ENCODE measurements around the gene SRGAP2B. TPM values are rescaled to one million over a fixed set of nuclear protein-coding genes. Genes with fewer than 3 reads are reported as not detected.
"Not testable (repeated sequence)": the region's sequence is repeated elsewhere in the genome, so short reads cannot be mapped to it uniquely, and the experiment has no call there.

The SRGAP2B gene
- total and polyA plus RNA-seq, 4 donors = 2.4 to 14.3 (median 6.2) TPM

DNA sequence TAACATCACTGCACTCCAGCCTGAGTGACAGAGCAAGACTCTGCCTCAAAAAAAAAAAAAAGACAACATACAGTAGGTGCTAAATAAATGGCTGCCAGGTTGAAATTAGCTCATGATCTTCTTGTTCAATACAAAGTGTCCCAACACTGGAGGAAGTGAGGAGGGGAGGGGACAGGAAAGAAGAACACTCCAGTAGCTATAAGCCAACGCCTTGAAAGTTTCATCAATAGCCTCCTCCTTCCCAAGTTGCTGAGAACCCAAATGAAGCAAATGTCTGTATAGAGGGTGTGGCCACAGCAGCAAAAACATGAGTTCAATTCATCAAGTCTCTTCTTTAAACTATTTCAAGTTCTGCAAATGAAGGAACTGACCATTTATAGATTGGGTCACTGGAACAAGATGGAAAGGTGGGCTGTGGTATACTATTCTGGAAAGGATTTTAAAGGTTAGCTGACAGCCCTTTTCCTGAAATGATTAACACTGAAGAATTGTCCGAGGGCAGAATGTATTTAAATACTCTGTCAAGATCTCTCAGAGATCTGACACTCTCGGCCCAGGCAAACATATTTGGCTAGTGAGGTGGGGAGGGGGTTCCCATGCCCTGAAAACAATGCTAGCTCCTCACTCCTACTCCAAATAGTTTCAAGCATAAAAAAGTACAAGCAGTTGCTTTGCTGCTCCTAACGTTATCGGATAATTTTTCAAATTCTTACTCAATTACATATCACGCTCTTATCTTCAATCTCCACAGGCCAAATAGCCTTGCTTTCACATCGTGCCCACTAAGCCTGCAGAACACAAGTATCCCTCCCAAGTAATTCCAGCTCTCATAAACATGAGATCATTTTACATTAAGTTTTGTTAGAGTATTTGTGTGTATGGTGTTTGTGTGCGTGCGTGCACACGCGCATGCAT lies 17.0 kb downstream of the SRGAP2B start:
- not testable (repeated sequence) for DNase-seq (ENCODE audit: low spot score); H3K4me1 ChIP-seq (ENCODE audit: control insufficient read depth in 4 of 4, insufficient read depth in 4 of 4, low read length in 3 of 4); H3K27ac ChIP-seq (ENCODE audit: low read depth in 1 of 2, low read length in 2 of 2); H3K9ac ChIP-seq (ENCODE audit: low read depth in 1 of 2, low read length in 2 of 2); H3K27me3 ChIP-seq (ENCODE audit: control insufficient read depth in 4 of 4, insufficient read depth in 4 of 4, low read length in 3 of 4); H3K9me3 ChIP-seq (ENCODE audit: control insufficient read depth in 4 of 4, low read length in 3 of 4); H3K36me3 ChIP-seq (ENCODE audit: control insufficient read depth in 4 of 4, insufficient read depth in 3 of 4, low read depth in 1 of 4, low read length in 3 of 4); H3K4me3 ChIP-seq (ENCODE audit: low read depth in 1 of 3, low read length in 3 of 3)
- no CpG with 5 or more reads among the region's 11 CpGs for WGBS

GRCh38 chr1:145076877-145077276 lies 18.3 kb downstream of the SRGAP2B start:
- not testable (repeated sequence) for H3K4me3 ChIP-seq (ENCODE audit: low read depth in 1 of 3, low read length in 3 of 3); H3K9me3 ChIP-seq (ENCODE audit: control insufficient read depth in 4 of 4, low read length in 3 of 4); H3K4me1 ChIP-seq (ENCODE audit: control insufficient read depth in 4 of 4, insufficient read depth in 4 of 4, low read length in 3 of 4); H3K27me3 ChIP-seq (ENCODE audit: control insufficient read depth in 4 of 4, insufficient read depth in 4 of 4, low read length in 3 of 4); DNase-seq (ENCODE audit: low spot score); H3K27ac ChIP-seq (ENCODE audit: low read depth in 1 of 2, low read length in 2 of 2); H3K9ac ChIP-seq (ENCODE audit: low read depth in 1 of 2, low read length in 2 of 2); H3K36me3 ChIP-seq (ENCODE audit: control insufficient read depth in 4 of 4, insufficient read depth in 3 of 4, low read depth in 1 of 4, low read length in 3 of 4)
- WGBS = no CpG with 5 or more reads among the region's 3 CpGs

DNA sequence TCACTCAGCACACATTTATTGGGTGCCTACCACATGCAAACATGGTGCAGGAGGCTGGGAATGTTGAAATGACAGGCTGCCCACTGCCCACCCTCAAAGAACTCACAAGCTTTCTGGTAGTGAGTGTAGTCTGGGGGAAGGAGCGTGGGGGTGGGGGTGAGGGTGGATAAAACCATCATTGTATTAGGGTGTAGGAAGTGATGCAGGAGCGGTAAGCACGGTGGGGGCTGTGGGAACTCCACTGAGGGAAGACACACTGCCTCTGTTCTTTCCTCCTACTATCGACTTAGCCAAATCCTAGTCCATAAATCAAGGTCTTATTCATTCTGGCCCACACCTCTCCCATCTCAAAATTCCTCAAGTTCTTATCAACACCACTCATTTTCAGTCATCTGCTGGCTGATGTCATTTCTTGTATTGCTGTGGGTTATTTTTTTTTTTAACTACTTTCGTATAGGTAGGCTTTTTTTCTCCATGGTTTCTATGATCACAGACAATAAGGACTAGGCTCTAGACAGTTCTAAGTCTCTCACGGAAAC lies 21.0 kb downstream of the SRGAP2B start:
- not testable (repeated sequence) for H3K9me3 ChIP-seq (ENCODE audit: control insufficient read depth in 4 of 4, low read length in 3 of 4); H3K27me3 ChIP-seq (ENCODE audit: control insufficient read depth in 4 of 4, insufficient read depth in 4 of 4, low read length in 3 of 4); H3K4me3 ChIP-seq (ENCODE audit: low read depth in 1 of 3, low read length in 3 of 3); H3K4me1 ChIP-seq (ENCODE audit: control insufficient read depth in 4 of 4, insufficient read depth in 4 of 4, low read length in 3 of 4); H3K27ac ChIP-seq (ENCODE audit: low read depth in 1 of 2, low read length in 2 of 2); DNase-seq (ENCODE audit: low spot score); H3K9ac ChIP-seq (ENCODE audit: low read depth in 1 of 2, low read length in 2 of 2); H3K36me3 ChIP-seq (ENCODE audit: control insufficient read depth in 4 of 4, insufficient read depth in 3 of 4, low read depth in 1 of 4, low read length in 3 of 4)
- 92% methylated on average over 3 of the region's 6 CpGs for WGBS

DNA sequence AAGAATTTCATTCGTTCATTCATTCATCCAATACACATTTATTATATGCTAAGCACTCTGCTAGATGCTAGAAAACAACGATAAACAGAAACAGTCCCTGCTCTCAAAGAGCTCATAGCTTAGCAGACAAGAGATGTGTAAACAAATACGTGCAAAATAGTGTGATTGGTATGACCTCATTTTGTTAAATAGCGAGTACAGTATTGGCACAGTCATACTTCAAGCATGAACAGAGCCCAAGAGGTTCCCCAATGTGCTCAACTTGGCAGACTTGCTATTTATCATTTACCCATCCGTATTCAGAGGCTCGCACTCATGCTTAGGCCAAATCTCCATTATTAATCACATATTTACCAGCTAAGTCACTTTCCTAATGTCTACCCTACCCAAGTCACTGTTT lies 23.6 kb downstream of the SRGAP2B start:
- H3K9ac ChIP-seq (ENCODE audit: low read depth in 1 of 2, low read length in 2 of 2); H3K9me3 ChIP-seq (ENCODE audit: control insufficient read depth in 4 of 4, low read length in 3 of 4); H3K27ac ChIP-seq (ENCODE audit: low read depth in 1 of 2, low read length in 2 of 2); H3K4me1 ChIP-seq (ENCODE audit: control insufficient read depth in 4 of 4, insufficient read depth in 4 of 4, low read length in 3 of 4); H3K4me3 ChIP-seq (ENCODE audit: low read depth in 1 of 3, low read length in 3 of 3); DNase-seq (ENCODE audit: low spot score); H3K36me3 ChIP-seq (ENCODE audit: control insufficient read depth in 4 of 4, insufficient read depth in 3 of 4, low read depth in 1 of 4, low read length in 3 of 4); H3K27me3 ChIP-seq (ENCODE audit: control insufficient read depth in 4 of 4, insufficient read depth in 4 of 4, low read length in 3 of 4): not testable (repeated sequence)
- 100% methylated on average over 1 of the region's 6 CpGs for WGBS

GRCh38 chr1:145066486-145066885 lies 28.6 kb downstream of the SRGAP2B start:
- WGBS = no CpG with 5 or more reads among the region's 10 CpGs
- H3K27me3 ChIP-seq (ENCODE audit: control insufficient read depth in 4 of 4, insufficient read depth in 4 of 4, low read length in 3 of 4); H3K27ac ChIP-seq (ENCODE audit: low read depth in 1 of 2, low read length in 2 of 2); H3K4me3 ChIP-seq (ENCODE audit: low read depth in 1 of 3, low read length in 3 of 3); H3K4me1 ChIP-seq (ENCODE audit: control insufficient read depth in 4 of 4, insufficient read depth in 4 of 4, low read length in 3 of 4); H3K36me3 ChIP-seq (ENCODE audit: control insufficient read depth in 4 of 4, insufficient read depth in 3 of 4, low read depth in 1 of 4, low read length in 3 of 4); DNase-seq (ENCODE audit: low spot score); H3K9ac ChIP-seq (ENCODE audit: low read depth in 1 of 2, low read length in 2 of 2); H3K9me3 ChIP-seq (ENCODE audit: control insufficient read depth in 4 of 4, low read length in 3 of 4): not testable (repeated sequence)

GRCh38 chr1:145065194-145065826 lies 29.8 kb downstream of the SRGAP2B start:
- DNase-seq (ENCODE audit: low spot score); H3K9me3 ChIP-seq (ENCODE audit: control insufficient read depth in 4 of 4, low read length in 3 of 4); H3K36me3 ChIP-seq (ENCODE audit: control insufficient read depth in 4 of 4, insufficient read depth in 3 of 4, low read depth in 1 of 4, low read length in 3 of 4); H3K4me3 ChIP-seq (ENCODE audit: low read depth in 1 of 3, low read length in 3 of 3); H3K9ac ChIP-seq (ENCODE audit: low read depth in 1 of 2, low read length in 2 of 2); H3K4me1 ChIP-seq (ENCODE audit: control insufficient read depth in 4 of 4, insufficient read depth in 4 of 4, low read length in 3 of 4); H3K27me3 ChIP-seq (ENCODE audit: control insufficient read depth in 4 of 4, insufficient read depth in 4 of 4, low read length in 3 of 4); H3K27ac ChIP-seq (ENCODE audit: low read depth in 1 of 2, low read length in 2 of 2): not testable (repeated sequence)
- WGBS = 69% methylated on average over 2 of the region's 5 CpGs

GRCh38 chr1:145063941-145064648 lies 31.0 kb downstream of the SRGAP2B start:
- H3K27ac ChIP-seq (ENCODE audit: low read depth in 1 of 2, low read length in 2 of 2); H3K9ac ChIP-seq (ENCODE audit: low read depth in 1 of 2, low read length in 2 of 2); H3K4me1 ChIP-seq (ENCODE audit: control insufficient read depth in 4 of 4, insufficient read depth in 4 of 4, low read length in 3 of 4); H3K9me3 ChIP-seq (ENCODE audit: control insufficient read depth in 4 of 4, low read length in 3 of 4); H3K27me3 ChIP-seq (ENCODE audit: control insufficient read depth in 4 of 4, insufficient read depth in 4 of 4, low read length in 3 of 4); H3K4me3 ChIP-seq (ENCODE audit: low read depth in 1 of 3, low read length in 3 of 3); H3K36me3 ChIP-seq (ENCODE audit: control insufficient read depth in 4 of 4, insufficient read depth in 3 of 4, low read depth in 1 of 4, low read length in 3 of 4): not testable (repeated sequence)
- no CpG with 5 or more reads among the region's 2 CpGs for WGBS
- DNase-seq (ENCODE audit: low spot score) = peak; percentile 2

GRCh38 chr1:145063285-145063684 lies 31.8 kb downstream of the SRGAP2B start:
- H3K27me3 ChIP-seq (ENCODE audit: control insufficient read depth in 4 of 4, insufficient read depth in 4 of 4, low read length in 3 of 4); DNase-seq (ENCODE audit: low spot score); H3K9me3 ChIP-seq (ENCODE audit: control insufficient read depth in 4 of 4, low read length in 3 of 4); H3K27ac ChIP-seq (ENCODE audit: low read depth in 1 of 2, low read length in 2 of 2); H3K36me3 ChIP-seq (ENCODE audit: control insufficient read depth in 4 of 4, insufficient read depth in 3 of 4, low read depth in 1 of 4, low read length in 3 of 4); H3K4me3 ChIP-seq (ENCODE audit: low read depth in 1 of 3, low read length in 3 of 3); H3K9ac ChIP-seq (ENCODE audit: low read depth in 1 of 2, low read length in 2 of 2); H3K4me1 ChIP-seq (ENCODE audit: control insufficient read depth in 4 of 4, insufficient read depth in 4 of 4, low read length in 3 of 4): not testable (repeated sequence)
- WGBS = 93% methylated on average over 1 of the region's 2 CpGs

Measured in liver (tissue), 9 donors.